Mononuclear cell (primary cell): ENCODE measurements around the gene DLG3. TPM values are rescaled to one million over a fixed set of nuclear protein-coding genes. Genes with fewer than 3 reads are reported as not detected.
"Not testable (repeated sequence)": the region's sequence is repeated elsewhere in the genome, so short reads cannot be mapped to it uniquely, and the experiment has no call there.

ENCODE experiments used
- H3K27me3 ChIP-seq: 2 replicates; pipeline ENCODE4 v1.6.0; 2011; ENCODE audit warnings: low read length, control low read depth; ENCODE audit not compliant: insufficient read depth
- H3K4me1 ChIP-seq: 2 replicates; pipeline ENCODE4 v1.5.1; 2011; ENCODE audit warnings: mild to moderate bottlenecking, low read length, control low read depth; ENCODE audit not compliant: insufficient read depth
- H3K4me3 ChIP-seq: 2 replicates; pipeline ENCODE4 v1.5.1; 2011; ENCODE audit warnings: mild to moderate bottlenecking, low read length, moderate library complexity
- H3K9me3 ChIP-seq: 2 replicates; pipeline ENCODE4 v1.5.1; 2011; ENCODE audit warnings: low read depth, mild to moderate bottlenecking, control low read depth, low read length
- total RNA-seq: library from RNA; depleted of rRNA; stranded (reverse); fragments of >200 nt; gene quantifications from one replicate; pipeline ENCODE4 v1.2.3, GENCODE V29; 2012

Gene DLG3
- total RNA-seq, 1 donor, result 6.4 TPM

GRCh38 chrX:70505451-70505841, 60.8 kb downstream of the DLG3 start:
- no peaks in the 10 kb centered on the region for H3K9me3 ChIP-seq
- no peaks in the 10 kb centered on the region for H3K4me1 ChIP-seq
- H3K4me3 ChIP-seq, result no peak overlapping the region
- no peaks in the 10 kb centered on the region for H3K27me3 ChIP-seq

GRCh38 chrX:70508296-70508911, 63.8 kb downstream of the DLG3 start:
- H3K9me3 ChIP-seq, result no peaks in the 10 kb centered on the region
- no peak overlapping the region for H3K4me3 ChIP-seq
- no peaks in the 10 kb centered on the region for H3K27me3 ChIP-seq
- no peaks in the 10 kb centered on the region for H3K4me1 ChIP-seq

GRCh38 chrX:70509078-70509477, 64.4 kb downstream of the DLG3 start:
- Histone ChIP-seq H3K27me3 (no peaks in the 10 kb centered on the region), H3K4me1 (no peaks in the 10 kb centered on the region), H3K4me3 (no peak overlapping the region), H3K9me3 (no peaks in the 10 kb centered on the region)

- not testable (repeated sequence) for H3K27me3 ChIP-seq, H3K4me1 ChIP-seq, H3K4me3 ChIP-seq, H3K9me3 ChIP-seq
These were observed 70.6 kb downstream of the DLG3 start for GRCh38 chrX:70515270-70515669.

GRCh38 chrX:70515692-70516091, 71.1 kb downstream of the DLG3 start:
- not testable (repeated sequence) for H3K4me1 ChIP-seq

GRCh38 chrX:70525733-70526132, 81.1 kb downstream of the DLG3 start:
- Histone ChIP-seq H3K27me3 (no peaks in the 10 kb centered on the region), H3K4me3 (no peak overlapping the region), H3K4me1 (no peaks in the 10 kb centered on the region), H3K9me3 (no peaks in the 10 kb centered on the region)

More at GRCh38 chrX:70515692-70516091, 71.1 kb downstream of the DLG3 start:
- not testable (repeated sequence) for H3K9me3 ChIP-seq, H3K4me3 ChIP-seq, H3K27me3 ChIP-seq

GRCh38 chrX:70527053-70527452, 82.4 kb downstream of the DLG3 start:
- Histone ChIP-seq H3K4me3 (no peak overlapping the region), H3K4me1 (no peaks in the 10 kb centered on the region), H3K9me3 (no peaks in the 10 kb centered on the region), H3K27me3 (no peaks in the 10 kb centered on the region)

GRCh38 chrX:70527610-70528345, 83.1 kb downstream of the DLG3 start:
- Histone ChIP-seq H3K4me3 (no peak overlapping the region), H3K9me3 (no peaks in the 10 kb centered on the region), H3K27me3 (no peaks in the 10 kb centered on the region), H3K4me1 (no peaks in the 10 kb centered on the region)

- Histone ChIP-seq H3K27me3 (no peaks in the 10 kb centered on the region), H3K4me3 (no peak overlapping the region), H3K9me3 (no peaks in the 10 kb centered on the region), H3K4me1 (no peaks in the 10 kb centered on the region)
These were observed 90.6 kb downstream of the DLG3 start for GRCh38 chrX:70535198-70535597.

GRCh38 chrX:70549429-70549828, 104.8 kb downstream of the DLG3 start:
- H3K27me3 ChIP-seq, result no peaks in the 10 kb centered on the region
- H3K9me3 ChIP-seq, result no peaks in the 10 kb centered on the region
- no peak overlapping the region for H3K4me3 ChIP-seq

GRCh38 chrX:70552130-70552704, 107.6 kb downstream of the DLG3 start:
- H3K4me1 ChIP-seq, result no peaks in the 10 kb centered on the region
- no peaks in the 10 kb centered on the region for H3K27me3 ChIP-seq
- H3K9me3 ChIP-seq, result no peaks in the 10 kb centered on the region
- H3K4me3 ChIP-seq, result no peak overlapping the region

More at GRCh38 chrX:70549429-70549828, 104.8 kb downstream of the DLG3 start:
- H3K4me1 ChIP-seq, result no peaks in the 10 kb centered on the region

GRCh38 chrX:70553516-70553915, 108.9 kb downstream of the DLG3 start:
- H3K4me1 ChIP-seq, result no peaks in the 10 kb centered on the region

GRCh38 chrX:70554081-70554480, 109.4 kb downstream of the DLG3 start:
- H3K27me3 ChIP-seq, result no peaks in the 10 kb centered on the region
- H3K9me3 ChIP-seq, result no peaks in the 10 kb centered on the region
- no peaks in the 10 kb centered on the region for H3K4me1 ChIP-seq
- no peak overlapping the region for H3K4me3 ChIP-seq

More at GRCh38 chrX:70553516-70553915, 108.9 kb downstream of the DLG3 start:
- no peaks in the 10 kb centered on the region for H3K27me3 ChIP-seq
- H3K4me3 ChIP-seq, result no peak overlapping the region
- no peaks in the 10 kb centered on the region for H3K9me3 ChIP-seq

- Histone ChIP-seq H3K4me3 (no peak overlapping the region), H3K27me3 (no peaks in the 10 kb centered on the region), H3K9me3 (no peaks in the 10 kb centered on the region), H3K4me1 (no peaks in the 10 kb centered on the region)
These were observed 109.9 kb downstream of the DLG3 start for GRCh38 chrX:70554523-70554922.

GRCh38 chrX:70554948-70555347, 110.3 kb downstream of the DLG3 start:
- Histone ChIP-seq H3K9me3 (no peaks in the 10 kb centered on the region), H3K4me3 (no peak overlapping the region), H3K27me3 (no peaks in the 10 kb centered on the region), H3K4me1 (no peaks in the 10 kb centered on the region)
